ENCODE results near the gene ZFP1.

Gene ZFP1

GRCh38 chr16:75148311-75149195 lies at the start of gene ZFP1:
TSS of gene ZFP1 (plus strand) at chr16:75148524. CDS start at chr16:75152952, 4,428 bp downstream.
- peak; percentile 90 for DNase-seq (ENCODE audit: low read depth)

- no peak for DNase-seq (ENCODE audit: low read depth)
Measured at GRCh38 chr16:75099075-75099667, 49.2 kb upstream of the ZFP1 start.

DNA sequence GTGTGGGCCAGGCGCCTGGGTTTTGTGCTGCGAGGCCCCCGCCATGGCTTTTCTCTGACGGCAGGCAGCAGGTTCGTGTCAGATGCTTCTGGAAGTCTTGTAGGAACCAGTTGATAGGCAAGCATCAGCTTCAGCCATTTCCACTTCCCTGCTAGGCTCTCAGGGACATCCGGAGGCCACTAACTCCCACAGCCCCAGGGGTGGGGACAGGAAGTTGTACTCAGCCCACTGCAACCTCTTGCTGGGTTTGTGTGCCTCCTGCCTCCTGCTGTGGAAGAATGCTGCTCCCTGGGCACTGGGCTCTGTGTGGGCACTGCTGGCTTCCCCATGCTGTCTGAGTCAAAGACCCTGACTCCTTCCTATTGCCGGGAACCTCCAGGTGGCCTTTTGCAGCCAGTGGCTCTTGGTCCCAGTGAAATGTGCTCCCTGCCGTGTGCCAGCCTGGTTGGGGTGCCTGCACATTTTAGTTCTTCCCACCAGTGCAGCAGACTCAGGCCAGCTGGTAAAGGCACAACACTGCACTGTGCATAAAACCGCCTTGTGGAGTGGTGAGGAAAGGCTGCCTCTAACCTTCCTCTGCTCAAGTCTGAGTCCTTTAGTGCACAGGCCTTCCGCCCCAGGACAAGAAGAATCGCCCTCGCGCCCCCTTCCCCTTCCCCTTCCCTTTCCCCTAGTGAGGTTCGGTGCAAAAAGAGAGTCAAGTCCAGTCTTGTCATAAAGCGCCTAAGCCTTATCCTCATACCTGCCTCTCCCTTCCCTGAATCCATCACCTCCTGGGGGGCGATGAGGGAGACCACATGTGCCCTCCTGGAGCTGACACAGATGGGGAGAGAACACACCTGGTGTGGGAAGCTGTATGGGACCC lies 48.4 kb upstream of the ZFP1 start:
- DNase-seq (ENCODE audit: low read depth) = no peak

DNA sequence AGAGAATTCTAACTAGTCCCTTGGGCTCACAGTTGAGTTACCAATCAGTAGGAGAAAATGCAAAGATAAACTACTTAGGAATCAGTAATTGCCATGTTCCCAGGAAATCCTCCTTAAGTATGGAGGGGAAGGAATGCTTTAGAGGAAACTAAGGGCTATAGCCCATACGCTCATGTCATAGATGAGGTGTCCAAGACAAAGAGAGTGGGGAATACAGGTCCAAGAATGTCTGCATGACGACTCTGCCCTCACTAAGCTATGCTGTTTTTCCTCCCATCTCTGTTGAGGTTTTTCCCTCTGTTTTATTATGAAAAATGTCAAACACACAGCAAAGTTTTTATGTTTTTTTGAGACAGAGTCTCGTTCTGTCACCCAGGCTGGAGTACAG lies 47.7 kb upstream of the ZFP1 start:
- no peak for DNase-seq (ENCODE audit: low read depth)

DNA sequence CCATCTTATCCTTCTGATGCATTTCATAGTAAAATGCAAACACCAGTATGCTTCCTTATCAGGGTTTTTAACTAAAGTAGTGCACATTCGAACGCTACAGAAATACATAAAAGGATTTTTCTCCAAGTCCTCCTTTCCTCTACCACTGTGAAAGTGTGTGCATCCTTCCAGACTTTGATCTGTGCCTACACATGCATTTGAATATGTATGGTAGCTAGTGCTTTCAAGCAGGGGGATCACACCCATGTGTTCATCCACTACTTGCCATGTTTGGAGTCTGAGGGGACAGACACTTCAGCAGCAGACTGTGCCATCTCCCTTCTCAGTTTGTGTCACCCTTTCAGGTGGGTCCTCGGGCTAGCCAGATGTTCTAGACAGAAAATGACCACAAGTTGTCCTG lies 46.7 kb upstream of the ZFP1 start:
- no peak for DNase-seq (ENCODE audit: low read depth)

- DNase-seq (ENCODE audit: low read depth) = no peak
Measured at GRCh38 chr16:75102595-75102994, 45.7 kb upstream of the ZFP1 start.

- no peak for DNase-seq (ENCODE audit: low read depth)
Measured at GRCh38 chr16:75103994-75104393, 44.3 kb upstream of the ZFP1 start.

DNA sequence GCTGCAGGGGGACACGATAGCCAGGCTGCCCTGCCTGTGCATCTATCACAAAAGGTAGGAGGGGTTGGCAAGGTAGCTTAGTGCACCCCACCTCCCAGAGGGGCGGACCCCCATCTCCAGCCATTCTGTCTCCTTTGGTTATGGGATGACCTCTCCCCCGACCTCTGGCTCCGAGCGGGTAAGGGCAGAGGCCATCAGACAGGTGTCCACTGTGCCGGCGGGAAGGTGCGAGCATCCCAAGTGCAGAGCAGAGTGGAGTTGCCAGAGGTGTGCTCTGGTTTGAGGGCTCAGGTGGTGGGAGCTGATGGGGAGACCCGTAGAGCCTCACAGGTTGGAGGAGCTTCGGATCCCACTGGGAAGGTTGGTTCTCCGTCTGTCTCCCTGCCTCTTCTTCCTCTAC lies 43.5 kb upstream of the ZFP1 start:
- no peak for DNase-seq (ENCODE audit: low read depth)

GRCh38 chr16:75105306-75106061 lies 42.8 kb upstream of the ZFP1 start:
- peak; percentile 36 for DNase-seq (ENCODE audit: low read depth)

DNA sequence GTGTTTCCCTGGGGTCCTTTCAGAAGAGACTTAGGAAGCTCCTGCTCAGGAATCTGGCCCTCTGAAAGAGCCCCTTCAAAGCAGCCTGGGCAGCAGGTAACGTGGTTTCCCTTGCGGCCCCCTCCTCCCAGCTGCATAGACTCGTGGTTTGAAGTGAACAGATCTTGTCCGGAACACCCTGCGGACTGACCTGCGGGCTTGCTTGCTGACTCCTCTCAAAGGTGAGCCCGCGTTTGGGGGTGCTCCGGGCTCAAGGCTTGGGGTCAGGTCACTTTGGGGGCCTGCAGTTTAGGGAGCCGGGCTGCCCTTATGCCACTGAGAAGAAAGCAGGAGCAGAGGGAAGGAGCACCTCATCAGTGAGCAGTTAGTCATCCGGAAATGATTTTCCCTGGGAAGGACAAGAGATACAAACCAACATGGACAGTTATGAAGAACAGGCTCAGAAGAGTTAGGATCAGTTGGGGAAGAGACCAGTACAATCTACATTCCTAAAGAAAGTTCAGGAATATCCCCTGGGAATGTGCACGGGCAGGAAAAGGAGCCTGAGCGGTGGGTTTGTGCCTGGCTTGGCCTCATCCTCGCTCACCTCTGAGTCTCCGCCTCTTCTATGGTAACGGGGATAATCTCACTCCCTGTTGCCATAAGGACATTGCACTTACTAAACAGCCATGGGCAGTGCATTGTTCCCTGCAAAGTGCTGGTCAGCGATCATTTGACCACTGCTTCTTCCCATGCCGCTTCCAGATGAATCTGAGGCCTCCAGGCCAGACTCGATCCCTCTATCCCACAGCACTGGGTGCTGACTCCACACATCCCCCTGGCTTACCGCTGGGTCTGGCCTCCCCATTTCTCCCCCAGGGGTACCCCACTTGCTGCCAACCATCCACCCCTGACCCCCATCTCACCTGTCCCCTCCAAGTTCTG lies 41.7 kb upstream of the ZFP1 start:
- DNase-seq (ENCODE audit: low read depth) = no peak

DNA sequence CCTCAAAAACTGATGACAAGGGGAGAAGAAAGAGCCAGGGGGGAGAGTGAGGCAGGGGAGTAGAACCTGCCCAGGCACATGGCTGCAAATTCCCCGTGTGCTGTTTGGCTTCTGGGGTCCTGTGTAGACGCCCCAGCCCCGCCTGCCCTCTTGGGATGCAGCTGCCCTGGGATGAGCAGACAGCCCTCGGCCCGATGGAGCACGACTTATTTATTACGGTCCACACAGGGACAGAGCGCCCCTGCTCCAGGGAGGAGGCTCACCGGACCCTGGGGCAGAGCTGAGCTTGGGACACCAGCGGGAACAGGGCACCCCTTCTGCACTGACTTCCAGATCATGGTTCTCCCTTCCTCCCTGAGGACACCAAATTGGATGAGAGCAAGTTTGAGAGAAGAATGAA lies 40.8 kb upstream of the ZFP1 start:
- no peak for DNase-seq (ENCODE audit: low read depth)

GRCh38 chr16:75108792-75109731 lies 39.3 kb upstream of the ZFP1 start:
- DNase-seq (ENCODE audit: low read depth) = peak; percentile 94

GRCh38 chr16:75109732-75110243 lies 38.5 kb upstream of the ZFP1 start:
- no peak for DNase-seq (ENCODE audit: low read depth)

DNA sequence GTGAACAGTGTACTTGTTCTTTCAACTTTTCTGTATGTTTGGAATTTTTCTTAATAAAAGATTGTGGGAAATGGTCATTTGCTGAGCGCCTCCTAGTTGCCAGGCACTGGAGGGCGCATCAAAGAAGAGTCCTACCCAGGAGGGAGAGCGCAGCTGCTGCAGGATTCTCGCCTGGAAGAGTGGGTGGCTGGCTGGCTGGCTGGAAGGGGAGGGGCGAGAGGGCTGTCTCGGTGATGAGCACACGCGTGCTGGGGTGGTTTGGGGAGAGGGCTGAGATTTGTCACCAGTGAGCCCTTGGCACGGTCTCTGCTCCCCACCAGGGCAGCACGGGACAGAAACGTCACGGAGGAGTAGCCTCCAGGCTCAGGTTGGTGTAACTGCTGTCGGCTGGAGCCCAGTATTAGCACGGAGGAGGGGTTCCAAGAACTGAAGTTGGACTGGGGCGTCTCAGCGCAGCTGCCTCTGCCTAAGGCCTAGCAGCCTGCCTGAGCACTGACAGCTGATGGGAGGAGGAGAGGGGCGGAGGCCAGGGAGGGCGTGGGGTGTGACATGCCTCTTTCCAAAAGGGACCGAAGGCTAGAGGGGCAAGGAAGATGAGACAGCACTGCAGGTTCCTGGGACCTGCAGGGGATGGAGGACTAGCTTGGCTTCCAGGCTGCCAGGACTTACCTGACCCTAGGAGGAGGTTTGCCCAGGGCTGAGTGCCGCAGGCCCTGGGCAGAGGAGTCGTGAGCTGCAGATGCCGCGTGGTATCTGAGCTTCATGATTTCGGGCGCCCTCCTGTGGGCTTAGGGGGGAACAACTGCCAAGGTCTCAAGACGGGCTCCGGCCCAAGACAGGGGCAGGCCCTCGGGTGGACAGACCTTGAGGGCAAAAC lies 37.4 kb upstream of the ZFP1 start:
- peak; percentile 89 for DNase-seq (ENCODE audit: low read depth)

DNA sequence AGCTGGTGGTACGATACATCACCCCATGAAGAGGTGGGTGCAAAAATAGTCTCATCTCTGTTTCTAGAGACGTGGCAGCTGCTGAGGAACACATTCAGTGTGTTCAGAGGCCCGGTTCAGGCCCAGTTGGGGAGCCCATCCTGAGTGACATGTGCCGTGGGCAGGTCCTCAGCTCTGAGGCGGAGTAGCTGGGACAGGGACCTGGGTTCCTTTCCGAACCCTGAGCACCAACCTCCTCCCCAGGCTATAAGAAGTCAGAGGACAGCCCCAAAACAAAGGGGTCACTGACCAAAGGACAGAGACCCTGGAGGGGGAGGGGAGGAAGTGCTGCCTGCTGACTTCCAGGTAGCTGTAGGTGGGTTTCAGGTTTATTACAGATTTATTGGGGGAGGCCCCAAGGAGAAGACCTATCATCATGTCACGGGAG lies 36.8 kb upstream of the ZFP1 start:
- no peak for DNase-seq (ENCODE audit: low read depth)

DNA sequence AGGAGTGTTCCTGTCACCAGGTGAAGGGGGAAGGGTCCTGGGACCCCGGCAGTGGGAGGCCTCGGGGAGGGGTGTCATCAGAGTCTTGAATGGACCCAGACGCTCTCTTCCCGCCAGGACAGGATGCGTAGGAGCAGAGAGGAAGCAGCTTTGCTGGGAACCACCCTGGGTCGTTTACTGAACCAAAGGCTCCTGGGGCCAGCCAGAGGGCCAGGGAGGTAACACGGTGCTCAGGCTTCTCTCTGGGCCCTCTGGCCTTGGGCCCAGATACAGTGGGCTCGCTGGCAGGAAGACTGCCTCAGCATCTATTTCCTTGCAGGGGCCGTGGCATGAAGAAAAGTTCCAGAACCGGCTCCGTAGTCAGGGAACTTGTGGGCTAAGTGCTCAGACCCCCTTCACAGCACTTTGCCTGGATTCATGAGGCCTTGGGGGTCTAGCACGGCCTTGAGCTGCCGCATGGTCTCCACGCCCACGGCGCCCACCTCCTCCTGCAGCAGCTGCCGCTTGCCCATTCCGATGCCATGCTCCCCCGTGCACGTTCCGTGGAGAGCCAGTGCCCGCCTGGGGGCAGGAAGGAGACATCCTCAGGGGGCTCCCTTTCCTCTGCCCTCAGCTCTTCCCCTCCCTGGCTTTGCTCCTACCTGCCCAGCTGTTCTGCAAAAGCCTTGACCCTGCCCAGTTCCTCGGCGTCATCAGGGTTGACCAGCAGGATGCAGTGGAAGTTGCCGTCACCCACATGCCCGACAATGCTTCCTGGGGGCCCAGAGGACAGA lies 36.2 kb upstream of the ZFP1 start:
- DNase-seq (ENCODE audit: low read depth) = no peak

- no peak for DNase-seq (ENCODE audit: low read depth)
Measured at GRCh38 chr16:75112734-75113491, 35.4 kb upstream of the ZFP1 start.
